Parathyroid adenoma (tissue), 2 donors: ENCODE results near the gene ZNF414.

Experiments
- H2AFZ ChIP-seq: fragments of 300-600 bp; sonication (generic); one replicate; pipeline ENCODE4 v1.7.0; 2017; ENCODE audit warnings: antibody characterized with exemption, mild to moderate bottlenecking
- H3K27ac ChIP-seq: fragments of 300-600 bp; sonication (generic); one replicate; pipeline ENCODE4 v1.7.0; 2017
- H3K27me3 ChIP-seq: fragments of 300-600 bp; sonication (generic); one replicate; pipeline ENCODE4 v1.7.0; 2017; ENCODE audit warnings: low read length; ENCODE audit not compliant: control insufficient read depth, insufficient read depth
- H3K36me3 ChIP-seq: fragments of 300-600 bp; sonication (generic); one replicate; pipeline ENCODE4 v1.7.0; 2017; ENCODE audit warnings: low read length; ENCODE audit not compliant: control insufficient read depth, insufficient read depth
- H3K4me1 ChIP-seq: fragments of 300-600 bp; sonication (generic); one replicate; pipeline ENCODE4 v1.7.0; 2017; ENCODE audit warnings: control low read depth
- H3K4me2 ChIP-seq: fragments of 300-600 bp; sonication (generic); one replicate; pipeline ENCODE4 v1.7.0; 2017; ENCODE audit warnings: low read length
- H3K4me3 ChIP-seq: fragments of 300-600 bp; sonication (generic); one replicate; pipeline ENCODE4 v1.7.0; 2017; ENCODE audit warnings: low read depth, low read length
- H3K79me2 ChIP-seq: fragments of 300-600 bp; sonication (generic); one replicate; pipeline ENCODE4 v1.7.0; 2017; ENCODE audit warnings: control low read depth
- H3K9ac ChIP-seq: fragments of 300-600 bp; sonication (generic); one replicate; pipeline ENCODE4 v1.7.0; 2017; ENCODE audit warnings: mild to moderate bottlenecking
- H3K9me3 ChIP-seq: fragments of 300-600 bp; sonication (generic); one replicate; pipeline ENCODE4 v1.7.0; 2017; ENCODE audit warnings: low read length; ENCODE audit not compliant: control insufficient read depth
- CTCF ChIP-seq: fragments of 300-600 bp; sonication (generic); IDR thresholded peaks from one replicate; pipeline ENCODE4 v1.7.0; 2017; ENCODE audit warnings: antibody characterized with exemption, mild to moderate bottlenecking
- donor health status: primary hyperparathyroidism.

ZNF414 gene

DNA sequence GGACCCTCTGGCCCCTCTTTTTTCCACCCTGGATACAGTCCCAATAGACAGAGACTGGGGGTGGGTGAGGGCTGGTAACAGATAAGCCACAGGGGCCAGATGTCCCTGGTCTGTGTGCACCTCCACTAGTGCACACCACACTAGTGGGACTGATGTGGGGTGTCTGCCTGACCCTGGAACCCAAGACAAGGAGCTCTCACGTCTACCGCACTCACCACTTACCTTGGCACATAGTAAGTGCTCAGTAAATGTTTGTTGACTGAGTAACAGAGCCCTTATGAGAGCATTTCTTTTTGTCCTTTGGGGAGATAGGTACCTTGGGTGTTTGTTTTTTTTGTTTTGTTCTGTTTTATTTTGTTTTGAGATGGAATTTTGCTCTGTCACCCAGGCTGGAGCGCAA lies 23.1 kb upstream of the ZNF414 start:
- Histone ChIP-seq H3K9ac (no peak overlapping the region), H3K9me3 (no peaks in the 10 kb centered on the region), H3K27ac (no peak overlapping the region), H3K27me3 (no peaks in the 10 kb centered on the region), H3K79me2 (no peaks in the 10 kb centered on the region), H2AFZ (no peak overlapping the region), H3K4me3 (no peak overlapping the region), H3K36me3 (no peaks in the 10 kb centered on the region), H3K4me2 (no peak overlapping the region), H3K4me1 (no peaks in the 10 kb centered on the region)
- no peak for TF ChIP-seq CTCF

GRCh38 chr19:8536282-8536681 lies 22.3 kb upstream of the ZNF414 start:
- Histone ChIP-seq H3K9ac (no peak overlapping the region), H3K27ac (no peak overlapping the region), H3K9me3 (no peaks in the 10 kb centered on the region), H3K4me3 (no peak overlapping the region), H3K27me3 (no peaks in the 10 kb centered on the region), H3K36me3 (no peaks in the 10 kb centered on the region), H3K79me2 (no peaks in the 10 kb centered on the region), H3K4me2 (no peak overlapping the region), H2AFZ (no peak overlapping the region), H3K4me1 (no peaks in the 10 kb centered on the region)
- TF ChIP-seq CTCF, result no peak

- no peak overlapping the region for H2AFZ ChIP-seq
- TF ChIP-seq CTCF, result no peak
- H3K36me3 ChIP-seq, result no peaks in the 10 kb centered on the region
- H3K27ac ChIP-seq, result no peak overlapping the region
- no peak overlapping the region for H3K9ac ChIP-seq
- H3K9me3 ChIP-seq, result no peaks in the 10 kb centered on the region
- no peaks in the 10 kb centered on the region for H3K79me2 ChIP-seq
- no peaks in the 10 kb centered on the region for H3K27me3 ChIP-seq
- H3K4me3 ChIP-seq, result no peak overlapping the region
- H3K4me2 ChIP-seq, result no peak overlapping the region
- H3K4me1 ChIP-seq, result no peaks in the 10 kb centered on the region
Measured at GRCh38 chr19:8532225-8532624, 18.3 kb upstream of the ZNF414 start.

DNA sequence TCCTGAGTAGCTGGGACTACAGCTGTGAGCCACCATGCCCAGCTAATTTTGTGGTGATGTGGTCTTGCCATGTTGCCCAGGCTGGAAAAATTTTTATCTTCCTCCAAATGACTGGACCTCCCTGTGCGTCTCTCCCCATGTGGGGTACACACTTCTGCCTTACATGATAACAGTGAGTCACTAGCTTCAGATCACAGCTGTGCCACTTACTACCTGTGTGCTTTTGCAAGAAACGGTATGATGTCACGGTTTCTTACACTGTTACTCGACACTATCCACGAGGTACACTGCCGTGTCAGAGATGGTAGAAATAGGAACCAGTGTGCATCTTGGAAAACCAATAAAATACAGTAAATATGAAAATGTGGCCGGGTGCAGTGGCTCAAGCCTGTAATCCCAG lies 17.5 kb upstream of the ZNF414 start:
- no peaks in the 10 kb centered on the region for H3K79me2 ChIP-seq
- no peaks in the 10 kb centered on the region for H3K9me3 ChIP-seq
- TF ChIP-seq CTCF, result no peak
- no peak overlapping the region for H3K4me2 ChIP-seq
- no peak overlapping the region for H2AFZ ChIP-seq
- H3K9ac ChIP-seq, result no peak overlapping the region
- no peak overlapping the region for H3K4me3 ChIP-seq
- no peak overlapping the region for H3K27ac ChIP-seq
- H3K27me3 ChIP-seq, result no peaks in the 10 kb centered on the region
- no peaks in the 10 kb centered on the region for H3K36me3 ChIP-seq
- no peaks in the 10 kb centered on the region for H3K4me1 ChIP-seq

GRCh38 chr19:8530061-8530679 lies 16.2 kb upstream of the ZNF414 start:
- Histone ChIP-seq H3K36me3 (no peaks in the 10 kb centered on the region), H3K9me3 (no peaks in the 10 kb centered on the region), H3K4me3 (no peak overlapping the region), H2AFZ (no peak overlapping the region), H3K4me1 (no peaks in the 10 kb centered on the region), H3K9ac (no peak overlapping the region), H3K79me2 (no peaks in the 10 kb centered on the region), H3K27me3 (no peaks in the 10 kb centered on the region), H3K27ac (no peak overlapping the region), H3K4me2 (no peak overlapping the region)
- no peak for TF ChIP-seq CTCF
